HL-60 (cell line): ENCODE data around the gene ATP6V1B1.

Source experiments
- DNase-seq, 2 experiments: peaks; one replicate each; pipeline ENCODE4 v3.0.0-alpha.2; 2010 to 2020; ENCODE audit warnings: low read depth in 1 of 2, low spot score in 1 of 2
- H3K27ac ChIP-seq: fragments of 250-450 bp; sonication (Bioruptor Pico); replicated peaks from 2 replicates; pipeline ENCODE4 v1.5.1; 2020; ENCODE audit warnings: mild to moderate bottlenecking, moderate library complexity
- H3K27me3 ChIP-seq: fragments of 250-450 bp; sonication (Bioruptor Pico); 2 replicates; pipeline ENCODE4 v1.5.1; 2021; ENCODE audit warnings: mild to moderate bottlenecking, moderate library complexity; ENCODE audit not compliant: insufficient read depth, poor library complexity, severe bottlenecking
- H3K4me3 ChIP-seq: replicated peaks from 2 replicates; pipeline ENCODE4 v1.5.1; 2011; ENCODE audit warnings: mild to moderate bottlenecking, control low read depth, low read length; ENCODE audit not compliant: insufficient read depth
- CTCF ChIP-seq: IDR thresholded peaks from one replicate; pipeline ENCODE4 v1.5.1; 2011; ENCODE audit warnings: low read length, control low read depth, inconsistent platforms; ENCODE audit not compliant: insufficient read depth
- GABPA ChIP-seq: IDR thresholded peaks from 2 replicates; pipeline ENCODE4 v1.6.1; 2012; ENCODE audit warnings: low read depth
- POLR2AphosphoS5 ChIP-seq: IDR thresholded peaks from 2 replicates; pipeline ENCODE4 v1.6.1; 2012; ENCODE audit warnings: low read depth
- REST ChIP-seq: IDR thresholded peaks from 2 replicates; pipeline ENCODE4 v1.6.1; 2012; ENCODE audit warnings: low read depth; ENCODE audit not compliant: insufficient replicate concordance
- SPI1 ChIP-seq: IDR thresholded peaks from 2 replicates; pipeline ENCODE4 v1.6.1; 2012; ENCODE audit warnings: low read depth, mild to moderate bottlenecking, borderline replicate concordance

ATP6V1B1 gene

GRCh38 chr2:70941701-70942100 lies 6.0 kb downstream of the ATP6V1B1 start:
- no peak overlapping the region for H3K4me3 ChIP-seq
- TF ChIP-seq GABPA (no peak), REST (no peak), SPI1 (no peak), POLR2AphosphoS5 (no peak), CTCF (no peak)
- DNase-seq: no peak
- no peak overlapping the region for H3K27ac ChIP-seq
- peaks cover 8% of the 10 kb centered on the region for H3K27me3 ChIP-seq

- no peak for DNase-seq
- Histone ChIP-seq H3K4me3 (no peak overlapping the region), H3K27ac (no peak overlapping the region), H3K27me3 (peaks cover 8% of the 10 kb centered on the region)
- TF ChIP-seq REST: no peak
- TF ChIP-seq POLR2AphosphoS5: no peak
- no peak for TF ChIP-seq CTCF
- TF ChIP-seq SPI1: no peak
- TF ChIP-seq GABPA: no peak
Measured at GRCh38 chr2:70942396-70943204, 6.9 kb downstream of the ATP6V1B1 start.

DNA sequence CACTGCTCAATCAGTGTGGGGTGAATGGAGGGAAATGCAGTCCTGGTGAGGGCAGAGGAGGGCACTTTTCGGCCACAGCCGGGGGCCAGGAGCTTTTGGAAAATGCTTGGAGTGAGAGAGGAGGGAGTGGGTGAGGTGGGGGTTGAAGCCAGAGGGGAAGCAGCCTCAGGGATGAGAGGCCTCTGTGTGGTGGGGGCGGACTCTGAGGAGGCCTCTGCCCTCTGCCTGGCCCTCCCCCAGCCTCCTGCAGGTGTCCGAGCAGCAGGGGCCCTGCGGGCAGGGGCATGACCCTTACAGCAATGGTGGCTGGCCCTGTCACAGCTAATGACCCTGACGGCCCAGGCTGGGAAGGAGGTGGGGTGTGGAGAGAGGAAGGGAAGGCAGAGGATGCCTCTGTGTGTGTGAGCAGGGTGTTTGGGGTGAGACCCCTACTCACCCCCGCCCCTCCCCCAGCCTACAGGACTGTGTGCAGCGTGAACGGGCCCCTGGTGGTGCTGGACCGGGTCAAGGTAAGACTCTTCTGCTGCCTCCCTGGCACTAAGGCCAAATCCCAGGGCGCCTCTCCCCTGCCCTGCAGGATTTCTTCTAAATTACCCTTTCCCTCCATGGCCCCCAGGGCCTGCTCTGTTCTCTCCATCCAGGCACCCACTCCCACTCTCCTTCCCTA lies 7.6 kb downstream of the ATP6V1B1 start:
- Histone ChIP-seq H3K27ac (no peak overlapping the region), H3K27me3 (peaks cover 8% of the 10 kb centered on the region), H3K4me3 (no peak overlapping the region)
- no peak for DNase-seq
- TF ChIP-seq CTCF (no peak), GABPA (no peak), POLR2AphosphoS5 (no peak), SPI1 (no peak), REST (no peak)
